WTC11 (cell line): Measurements from ENCODE around the gene CCDC71. TPM values are rescaled to one million over a fixed set of nuclear protein-coding genes. Genes with fewer than 3 reads are reported as not detected.

Experiments used
- ATAC-seq: fragments of 200-7000 bp; cut with Tn5 transposase; 2 replicates; pipeline ENCODE4 v1.10.0; 2021; ENCODE audit warnings: mild to moderate bottlenecking, moderate library complexity
- CTCF ChIA-PET: fragments of 300-600 bp; sonication (Branson Sonifier 250); formaldehyde crosslinking; loops from one replicate; lab custom pipeline; 2021; ENCODE audit warnings: antibody characterized with exemption; lab: Charles Lee
- POLR2A ChIA-PET: fragments of 350-600 bp; sonication (Branson Sonifier 250); formaldehyde crosslinking; loops from one replicate; lab custom pipeline; 2021; ENCODE audit warnings: antibody characterized with exemption; lab: Charles Lee
- DNase-seq: peaks from one replicate; pipeline ENCODE4 v3.0.0; 2021; ENCODE audit warnings: low spot score
- H3K27ac Mint-ChIP-seq: 2 replicates; pipeline ENCODE4 v1.8.0; 2021; ENCODE audit warnings: mixed read lengths
- H3K27me3 Mint-ChIP-seq: 2 replicates; pipeline ENCODE4 v1.8.0; 2021; ENCODE audit warnings: low read depth, mild to moderate bottlenecking, moderate library complexity, mixed read lengths
- H3K36me3 Mint-ChIP-seq: 2 replicates; pipeline ENCODE4 v1.8.0; 2021; ENCODE audit warnings: mixed read lengths
- H3K4me1 Mint-ChIP-seq: 2 replicates; pipeline ENCODE4 v1.8.0; 2022; ENCODE audit warnings: mixed read lengths
- H3K4me3 Mint-ChIP-seq: 2 replicates; pipeline ENCODE4 v1.8.0; 2021; ENCODE audit warnings: mild to moderate bottlenecking, moderate library complexity, mixed read lengths
- H3K9me3 Mint-ChIP-seq: 2 replicates; pipeline ENCODE4 v1.8.0; 2021; ENCODE audit warnings: mixed read lengths
- ARID4B ChIP-seq: sonication (generic); formaldehyde crosslinking; IDR thresholded peaks from 2 replicates; pipeline ENCODE4 v1.8.0; 2023; ENCODE audit warnings: missing genetic modification reagents, mild to moderate bottlenecking, borderline replicate concordance
- CREB1 ChIP-seq: sonication (generic); formaldehyde crosslinking; IDR thresholded peaks from 2 replicates; pipeline ENCODE4 v1.8.0; 2023; ENCODE audit warnings: mild to moderate bottlenecking, missing genetic modification reagents
- ELF4 ChIP-seq: sonication (generic); formaldehyde crosslinking; IDR thresholded peaks from 2 replicates; pipeline ENCODE4 v1.8.1; 2022; ENCODE audit warnings: low read depth, mild to moderate bottlenecking, moderate library complexity, missing genetic modification reagents
- FOXP1 ChIP-seq: sonication (generic); formaldehyde crosslinking; IDR thresholded peaks from 2 replicates; pipeline ENCODE4 v1.8.0; 2022; ENCODE audit warnings: missing genetic modification reagents, mild to moderate bottlenecking, moderate library complexity, borderline replicate concordance
- GABPB1 ChIP-seq: sonication (generic); formaldehyde crosslinking; IDR thresholded peaks from 2 replicates; pipeline ENCODE4 v1.8.1; 2023; ENCODE audit warnings: mild to moderate bottlenecking, missing genetic modification reagents
- MXD4 ChIP-seq: fragments of 250-450 bp; sonication (Bioruptor Pico); IDR thresholded peaks from 2 replicates; pipeline ENCODE4 v1.8.0; 2021; ENCODE audit warnings: mild to moderate bottlenecking, moderate library complexity, borderline replicate concordance
- NR2C2 ChIP-seq: sonication (generic); formaldehyde crosslinking; IDR thresholded peaks from 2 replicates; pipeline ENCODE4 v1.8.0; 2022; ENCODE audit warnings: mild to moderate bottlenecking, missing genetic modification reagents
- NR3C1 ChIP-seq: sonication (generic); formaldehyde crosslinking; conservative IDR thresholded peaks from 2 replicates; pipeline ENCODE4 v1.8.1; 2023; ENCODE audit warnings: low read depth, mild to moderate bottlenecking, missing genetic modification reagents
- RELA ChIP-seq: sonication (generic); formaldehyde crosslinking; IDR thresholded peaks from 2 replicates; pipeline ENCODE4 v1.8.1; 2022; ENCODE audit warnings: missing genetic modification reagents, mild to moderate bottlenecking, borderline replicate concordance
- TEAD4 ChIP-seq: sonication (generic); formaldehyde crosslinking; IDR thresholded peaks from 2 replicates; pipeline ENCODE4 v1.8.0; 2022; ENCODE audit warnings: mild to moderate bottlenecking, missing genetic modification reagents
- ZMAT4 ChIP-seq: fragments of 250-450 bp; sonication (Bioruptor Pico); IDR thresholded peaks from 2 replicates; pipeline ENCODE4 v1.9.0; 2021; ENCODE audit warnings: mild to moderate bottlenecking
- ZNF396 ChIP-seq: fragments of 250-450 bp; sonication (Bioruptor Pico); IDR thresholded peaks from 2 replicates; pipeline ENCODE4 v1.8.0; 2021; ENCODE audit warnings: mild to moderate bottlenecking, moderate library complexity, borderline replicate concordance
- total RNA-seq: library from RNA; stranded (reverse); gene quantifications from 3 replicates; pipeline ENCODE4 v1.2.3, GENCODE V29; 2021
- TF ChIP-seq, protein P1 (sequence below): fragments of 250-450 bp; sonication (Bioruptor Pico); IDR thresholded peaks from 2 replicates; pipeline ENCODE4 v1.9.0; 2021; ENCODE audit warnings: mild to moderate bottlenecking
- TF ChIP-seq, protein P2 (sequence below): sonication (generic); formaldehyde crosslinking; IDR thresholded peaks from 2 replicates; pipeline ENCODE4 v1.8.1; 2022; ENCODE audit warnings: missing genetic modification reagents, borderline replicate concordance
- TF ChIP-seq, protein P3 (sequence below): sonication (generic); formaldehyde crosslinking; IDR thresholded peaks from 2 replicates; pipeline ENCODE4 v1.8.0; 2022; ENCODE audit warnings: missing genetic modification reagents
- TF ChIP-seq, protein P4 (sequence below): sonication (generic); formaldehyde crosslinking; IDR thresholded peaks from 2 replicates; pipeline ENCODE4 v1.8.0; 2023; ENCODE audit warnings: mild to moderate bottlenecking, missing genetic modification reagents
- TF ChIP-seq, protein P5 (sequence below): sonication (generic); formaldehyde crosslinking; IDR thresholded peaks from 2 replicates; pipeline ENCODE4 v1.8.0; 2022; ENCODE audit warnings: mild to moderate bottlenecking, missing genetic modification reagents

Gene CCDC71
- total RNA-seq, 1 experiment from 2014 or later: 29.8 TPM

DNA sequence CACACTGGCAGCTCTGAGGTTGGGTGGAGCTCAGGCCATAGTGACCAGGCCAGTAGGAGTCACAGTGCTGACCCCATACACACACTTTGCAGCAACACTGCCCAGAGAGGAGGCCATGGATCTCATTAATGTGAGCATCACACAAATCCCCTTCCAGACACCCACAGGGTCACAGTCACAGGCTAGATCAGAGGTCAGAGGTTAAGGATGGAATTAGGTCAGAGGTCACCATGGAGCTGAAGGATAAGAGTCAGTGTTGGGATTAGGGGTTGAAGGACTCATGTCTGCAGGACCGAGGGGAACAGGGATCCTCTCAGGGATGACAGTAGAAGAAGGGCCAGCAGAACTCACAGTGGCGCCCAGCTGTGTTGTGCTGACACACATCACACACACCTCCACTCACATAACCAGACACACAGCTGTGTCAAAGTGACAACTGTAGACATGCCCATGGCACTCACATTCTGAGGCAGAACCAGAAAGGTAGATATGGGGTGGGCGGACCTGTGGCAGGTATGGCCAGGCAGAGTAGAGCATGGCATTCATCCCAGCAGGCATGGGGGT, 12.7 kb downstream of the CCDC71 start:
- TF ChIP-seq RELA (CRISPR knock-in tag) (no peak), ZNF396 (no peak), ARID4B (CRISPR knock-in tag) (no peak), NR2C2 (CRISPR knock-in tag) (no peak), MXD4 (CRISPR knock-in tag) (no peak), ZMAT4 (no peak)
- TF ChIP-seq, protein P1, sequence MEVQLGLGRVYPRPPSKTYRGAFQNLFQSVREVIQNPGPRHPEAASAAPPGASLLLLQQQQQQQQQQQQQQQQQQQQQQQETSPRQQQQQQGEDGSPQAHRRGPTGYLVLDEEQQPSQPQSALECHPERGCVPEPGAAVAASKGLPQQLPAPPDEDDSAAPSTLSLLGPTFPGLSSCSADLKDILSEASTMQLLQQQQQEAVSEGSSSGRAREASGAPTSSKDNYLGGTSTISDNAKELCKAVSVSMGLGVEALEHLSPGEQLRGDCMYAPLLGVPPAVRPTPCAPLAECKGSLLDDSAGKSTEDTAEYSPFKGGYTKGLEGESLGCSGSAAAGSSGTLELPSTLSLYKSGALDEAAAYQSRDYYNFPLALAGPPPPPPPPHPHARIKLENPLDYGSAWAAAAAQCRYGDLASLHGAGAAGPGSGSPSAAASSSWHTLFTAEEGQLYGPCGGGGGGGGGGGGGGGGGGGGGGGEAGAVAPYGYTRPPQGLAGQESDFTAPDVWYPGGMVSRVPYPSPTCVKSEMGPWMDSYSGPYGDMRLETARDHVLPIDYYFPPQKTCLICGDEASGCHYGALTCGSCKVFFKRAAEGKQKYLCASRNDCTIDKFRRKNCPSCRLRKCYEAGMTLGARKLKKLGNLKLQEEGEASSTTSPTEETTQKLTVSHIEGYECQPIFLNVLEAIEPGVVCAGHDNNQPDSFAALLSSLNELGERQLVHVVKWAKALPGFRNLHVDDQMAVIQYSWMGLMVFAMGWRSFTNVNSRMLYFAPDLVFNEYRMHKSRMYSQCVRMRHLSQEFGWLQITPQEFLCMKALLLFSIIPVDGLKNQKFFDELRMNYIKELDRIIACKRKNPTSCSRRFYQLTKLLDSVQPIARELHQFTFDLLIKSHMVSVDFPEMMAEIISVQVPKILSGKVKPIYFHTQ (CRISPR knock-in tag): no peak
- TF ChIP-seq, protein P2, sequence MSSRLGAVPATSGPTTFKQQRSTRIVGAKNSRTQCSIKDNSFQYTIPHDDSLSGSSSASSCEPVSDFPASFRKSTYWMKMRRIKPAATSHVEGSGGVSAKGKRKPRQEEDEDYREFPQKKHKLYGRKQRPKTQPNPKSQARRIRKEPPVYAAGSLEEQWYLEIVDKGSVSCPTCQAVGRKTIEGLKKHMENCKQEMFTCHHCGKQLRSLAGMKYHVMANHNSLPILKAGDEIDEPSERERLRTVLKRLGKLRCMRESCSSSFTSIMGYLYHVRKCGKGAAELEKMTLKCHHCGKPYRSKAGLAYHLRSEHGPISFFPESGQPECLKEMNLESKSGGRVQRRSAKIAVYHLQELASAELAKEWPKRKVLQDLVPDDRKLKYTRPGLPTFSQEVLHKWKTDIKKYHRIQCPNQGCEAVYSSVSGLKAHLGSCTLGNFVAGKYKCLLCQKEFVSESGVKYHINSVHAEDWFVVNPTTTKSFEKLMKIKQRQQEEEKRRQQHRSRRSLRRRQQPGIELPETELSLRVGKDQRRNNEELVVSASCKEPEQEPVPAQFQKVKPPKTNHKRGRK (CRISPR knock-in tag): no peak
- TF ChIP-seq, protein P3, sequence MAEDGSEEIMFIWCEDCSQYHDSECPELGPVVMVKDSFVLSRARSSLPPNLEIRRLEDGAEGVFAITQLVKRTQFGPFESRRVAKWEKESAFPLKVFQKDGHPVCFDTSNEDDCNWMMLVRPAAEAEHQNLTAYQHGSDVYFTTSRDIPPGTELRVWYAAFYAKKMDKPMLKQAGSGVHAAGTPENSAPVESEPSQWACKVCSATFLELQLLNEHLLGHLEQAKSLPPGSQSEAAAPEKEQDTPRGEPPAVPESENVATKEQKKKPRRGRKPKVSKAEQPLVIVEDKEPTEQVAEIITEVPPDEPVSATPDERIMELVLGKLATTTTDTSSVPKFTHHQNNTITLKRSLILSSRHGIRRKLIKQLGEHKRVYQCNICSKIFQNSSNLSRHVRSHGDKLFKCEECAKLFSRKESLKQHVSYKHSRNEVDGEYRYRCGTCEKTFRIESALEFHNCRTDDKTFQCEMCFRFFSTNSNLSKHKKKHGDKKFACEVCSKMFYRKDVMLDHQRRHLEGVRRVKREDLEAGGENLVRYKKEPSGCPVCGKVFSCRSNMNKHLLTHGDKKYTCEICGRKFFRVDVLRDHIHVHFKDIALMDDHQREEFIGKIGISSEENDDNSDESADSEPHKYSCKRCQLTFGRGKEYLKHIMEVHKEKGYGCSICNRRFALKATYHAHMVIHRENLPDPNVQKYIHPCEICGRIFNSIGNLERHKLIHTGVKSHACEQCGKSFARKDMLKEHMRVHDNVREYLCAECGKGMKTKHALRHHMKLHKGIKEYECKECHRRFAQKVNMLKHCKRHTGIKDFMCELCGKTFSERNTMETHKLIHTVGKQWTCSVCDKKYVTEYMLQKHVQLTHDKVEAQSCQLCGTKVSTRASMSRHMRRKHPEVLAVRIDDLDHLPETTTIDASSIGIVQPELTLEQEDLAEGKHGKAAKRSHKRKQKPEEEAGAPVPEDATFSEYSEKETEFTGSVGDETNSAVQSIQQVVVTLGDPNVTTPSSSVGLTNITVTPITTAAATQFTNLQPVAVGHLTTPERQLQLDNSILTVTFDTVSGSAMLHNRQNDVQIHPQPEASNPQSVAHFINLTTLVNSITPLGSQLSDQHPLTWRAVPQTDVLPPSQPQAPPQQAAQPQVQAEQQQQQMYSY (CRISPR knock-in tag): no peak
- no peak for ATAC-seq
- POLR2A ChIA-PET: no interaction called here
- Mint-ChIP-seq H3K27ac (no peak overlapping the region), H3K36me3 (no peaks in the 10 kb centered on the region), H3K4me1 (peaks cover 4% of the 10 kb centered on the region; the same call in 1 of the 2 replicates), H3K9me3 (no peaks in the 10 kb centered on the region), H3K27me3 (peaks cover 53% of the 10 kb centered on the region), H3K4me3 (no peak overlapping the region)
- CTCF ChIA-PET: interaction anchor here (0.5 to 0.9 kb wide), 2 partner anchors 18 to 519 kb away, joined by 3 to 5 read pairs; partner anchors contain the start of gene KLHDC8B
- DNase-seq: no peak

GRCh38 chr3:49151610-49152009, 14.5 kb downstream of the CCDC71 start:
- peak; percentile 63 for ATAC-seq
- no peak overlapping the region for H3K4me3 Mint-ChIP-seq
- H3K36me3 Mint-ChIP-seq: no peaks in the 10 kb centered on the region
- H3K4me1 Mint-ChIP-seq: peaks cover 4% of the 10 kb centered on the region; the same call in 1 of the 2 replicates
- peak overlapping the region; percentile 37; the same call in 1 of the 2 replicates for H3K27ac Mint-ChIP-seq
- DNase-seq: no peak
- ChIA-PET CTCF (no interaction called here), POLR2A (no interaction called here)
- no peaks in the 10 kb centered on the region for H3K9me3 Mint-ChIP-seq
- H3K27me3 Mint-ChIP-seq: peaks cover 57% of the 10 kb centered on the region
- TF ChIP-seq FOXP1 (CRISPR knock-in tag) (no peak), CREB1 (CRISPR knock-in tag) (no peak), NR3C1 (no peak), TEAD4 (CRISPR knock-in tag) (no peak), GABPB1 (CRISPR knock-in tag) (no peak), ELF4 (CRISPR knock-in tag) (no peak)
- TF ChIP-seq, protein P4, sequence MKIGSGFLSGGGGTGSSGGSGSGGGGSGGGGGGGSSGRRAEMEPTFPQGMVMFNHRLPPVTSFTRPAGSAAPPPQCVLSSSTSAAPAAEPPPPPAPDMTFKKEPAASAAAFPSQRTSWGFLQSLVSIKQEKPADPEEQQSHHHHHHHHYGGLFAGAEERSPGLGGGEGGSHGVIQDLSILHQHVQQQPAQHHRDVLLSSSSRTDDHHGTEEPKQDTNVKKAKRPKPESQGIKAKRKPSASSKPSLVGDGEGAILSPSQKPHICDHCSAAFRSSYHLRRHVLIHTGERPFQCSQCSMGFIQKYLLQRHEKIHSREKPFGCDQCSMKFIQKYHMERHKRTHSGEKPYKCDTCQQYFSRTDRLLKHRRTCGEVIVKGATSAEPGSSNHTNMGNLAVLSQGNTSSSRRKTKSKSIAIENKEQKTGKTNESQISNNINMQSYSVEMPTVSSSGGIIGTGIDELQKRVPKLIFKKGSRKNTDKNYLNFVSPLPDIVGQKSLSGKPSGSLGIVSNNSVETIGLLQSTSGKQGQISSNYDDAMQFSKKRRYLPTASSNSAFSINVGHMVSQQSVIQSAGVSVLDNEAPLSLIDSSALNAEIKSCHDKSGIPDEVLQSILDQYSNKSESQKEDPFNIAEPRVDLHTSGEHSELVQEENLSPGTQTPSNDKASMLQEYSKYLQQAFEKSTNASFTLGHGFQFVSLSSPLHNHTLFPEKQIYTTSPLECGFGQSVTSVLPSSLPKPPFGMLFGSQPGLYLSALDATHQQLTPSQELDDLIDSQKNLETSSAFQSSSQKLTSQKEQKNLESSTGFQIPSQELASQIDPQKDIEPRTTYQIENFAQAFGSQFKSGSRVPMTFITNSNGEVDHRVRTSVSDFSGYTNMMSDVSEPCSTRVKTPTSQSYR (CRISPR knock-in tag): no peak
- TF ChIP-seq, protein P5, sequence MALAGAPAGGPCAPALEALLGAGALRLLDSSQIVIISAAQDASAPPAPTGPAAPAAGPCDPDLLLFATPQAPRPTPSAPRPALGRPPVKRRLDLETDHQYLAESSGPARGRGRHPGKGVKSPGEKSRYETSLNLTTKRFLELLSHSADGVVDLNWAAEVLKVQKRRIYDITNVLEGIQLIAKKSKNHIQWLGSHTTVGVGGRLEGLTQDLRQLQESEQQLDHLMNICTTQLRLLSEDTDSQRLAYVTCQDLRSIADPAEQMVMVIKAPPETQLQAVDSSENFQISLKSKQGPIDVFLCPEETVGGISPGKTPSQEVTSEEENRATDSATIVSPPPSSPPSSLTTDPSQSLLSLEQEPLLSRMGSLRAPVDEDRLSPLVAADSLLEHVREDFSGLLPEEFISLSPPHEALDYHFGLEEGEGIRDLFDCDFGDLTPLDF (CRISPR knock-in tag): no peak
